GM03348 (cell line): ENCODE measurements around the gene EIF2S2.

ENCODE experiments used
- DNase-seq: peaks from one replicate; pipeline ENCODE4 v3.0.0; 2012; ENCODE audit warnings: low spot score

Gene EIF2S2

DNA sequence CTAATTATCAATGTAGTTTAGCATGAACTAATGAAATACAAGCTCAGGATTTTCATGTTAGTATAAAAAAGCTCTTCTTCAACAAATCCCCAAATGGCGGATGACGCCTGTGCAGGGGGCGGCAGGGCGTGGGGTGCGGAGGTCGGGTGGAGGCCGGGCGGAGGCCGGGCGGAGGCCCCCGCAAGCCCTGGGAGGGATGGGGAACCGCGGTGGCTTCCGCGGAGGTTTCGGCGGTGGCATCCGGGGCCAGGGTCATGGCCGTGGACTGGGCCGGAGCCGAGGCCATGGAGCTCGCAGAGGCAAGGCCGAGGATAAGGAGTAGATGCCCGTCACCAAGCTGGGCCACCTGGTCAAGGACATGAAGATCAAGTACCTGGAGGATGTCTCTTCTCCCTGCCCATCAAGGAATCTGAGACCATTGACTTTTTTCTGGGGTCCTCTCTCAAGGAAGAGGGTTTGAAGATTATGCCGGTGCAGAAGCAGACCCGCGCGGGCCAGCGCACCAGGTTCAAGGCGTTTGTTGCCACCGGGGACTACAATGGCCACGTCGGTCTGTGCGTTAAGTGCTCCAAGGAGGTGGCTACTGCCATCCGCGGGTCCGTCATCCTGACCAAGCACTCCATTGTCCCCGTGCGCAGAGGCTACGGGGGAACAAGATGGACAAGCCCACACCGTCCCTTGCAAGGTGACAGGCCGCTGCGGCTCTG lies 10.4 kb upstream of the EIF2S2 start:
- no peak for DNase-seq

DNA sequence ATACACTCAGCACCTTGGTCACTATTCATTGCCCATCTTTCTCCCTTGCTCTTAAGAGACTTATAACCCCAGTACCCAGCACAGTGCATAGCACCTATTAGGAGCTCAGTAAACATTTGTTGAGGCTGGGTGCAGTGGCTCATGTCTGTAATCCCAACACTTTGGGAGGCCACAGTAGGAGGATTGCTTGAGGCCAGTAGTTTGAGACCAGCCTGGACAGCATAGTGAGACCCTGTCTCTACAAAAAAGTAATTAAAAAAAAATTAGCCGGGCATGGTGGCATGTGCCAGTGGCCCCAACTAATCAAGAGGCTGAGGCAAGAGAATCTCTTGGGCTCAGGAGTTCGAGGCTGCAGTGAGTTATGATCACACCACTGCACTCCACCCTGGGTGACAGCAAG lies 8.2 kb upstream of the EIF2S2 start:
- no peak for DNase-seq

DNA sequence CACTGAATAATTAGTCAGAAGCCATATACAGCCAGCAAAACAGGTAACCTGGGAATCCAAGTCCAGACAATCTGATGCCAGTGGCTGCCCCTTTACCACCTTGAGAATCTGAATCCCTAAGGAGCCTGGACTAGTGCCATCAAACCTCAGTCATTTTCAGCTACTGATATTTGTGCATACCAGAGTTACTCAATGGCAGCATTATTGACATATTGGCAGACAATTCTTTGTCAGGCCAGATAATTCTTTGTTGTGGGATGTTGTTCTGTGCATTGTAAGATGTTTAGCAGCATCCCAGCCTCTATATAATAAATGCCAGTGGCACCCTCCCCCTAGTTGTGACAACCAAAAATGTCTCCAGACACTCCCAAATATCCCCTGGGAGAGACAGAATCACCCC lies 3.2 kb upstream of the EIF2S2 start:
- no peak for DNase-seq

DNA sequence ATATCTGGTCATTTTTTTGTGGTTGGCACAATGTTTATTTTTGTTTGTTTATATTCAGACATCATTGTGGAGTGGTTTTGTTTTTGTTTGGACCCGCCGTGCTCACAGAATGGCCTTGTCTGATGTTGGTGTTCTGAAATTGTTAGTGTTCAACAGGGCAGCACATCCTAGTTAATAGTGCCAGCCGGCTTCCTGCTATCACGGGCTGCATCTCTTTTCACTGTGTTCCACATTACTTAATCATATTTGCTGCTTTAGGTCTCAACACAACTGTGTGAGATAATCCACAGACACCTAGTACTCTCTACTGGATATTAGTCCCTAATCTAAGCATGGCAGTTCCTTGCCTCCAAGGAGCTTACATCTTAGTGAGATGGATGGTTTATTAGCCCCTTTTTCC lies 2.8 kb upstream of the EIF2S2 start:
- no peak for DNase-seq

DNA sequence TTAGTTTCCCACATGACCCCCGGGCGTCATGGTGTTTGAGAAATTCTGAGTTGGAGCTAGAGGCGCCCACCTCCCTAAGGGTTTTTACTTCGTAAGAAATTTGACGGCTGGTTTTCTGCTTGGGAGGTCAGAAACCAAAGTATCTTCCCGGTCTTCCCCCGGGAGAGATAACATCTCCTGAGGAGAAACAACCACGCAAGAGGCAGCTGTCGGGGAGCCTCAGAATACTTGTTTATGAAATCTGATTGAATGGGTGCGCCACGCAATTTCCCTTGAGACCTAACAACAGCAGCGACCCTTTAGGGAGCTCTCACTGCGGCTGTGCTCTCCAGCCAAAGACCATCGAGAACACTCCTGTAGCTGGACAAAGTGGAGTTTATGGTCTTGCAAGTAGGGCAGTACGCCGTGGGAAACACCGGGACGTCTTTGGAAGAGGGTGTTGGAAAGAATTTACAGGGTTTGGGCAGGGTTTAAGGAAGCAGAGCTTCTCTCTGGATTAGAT lies 608 bp upstream of the EIF2S2 start:
- DNase-seq, result peak; percentile 45

DNA sequence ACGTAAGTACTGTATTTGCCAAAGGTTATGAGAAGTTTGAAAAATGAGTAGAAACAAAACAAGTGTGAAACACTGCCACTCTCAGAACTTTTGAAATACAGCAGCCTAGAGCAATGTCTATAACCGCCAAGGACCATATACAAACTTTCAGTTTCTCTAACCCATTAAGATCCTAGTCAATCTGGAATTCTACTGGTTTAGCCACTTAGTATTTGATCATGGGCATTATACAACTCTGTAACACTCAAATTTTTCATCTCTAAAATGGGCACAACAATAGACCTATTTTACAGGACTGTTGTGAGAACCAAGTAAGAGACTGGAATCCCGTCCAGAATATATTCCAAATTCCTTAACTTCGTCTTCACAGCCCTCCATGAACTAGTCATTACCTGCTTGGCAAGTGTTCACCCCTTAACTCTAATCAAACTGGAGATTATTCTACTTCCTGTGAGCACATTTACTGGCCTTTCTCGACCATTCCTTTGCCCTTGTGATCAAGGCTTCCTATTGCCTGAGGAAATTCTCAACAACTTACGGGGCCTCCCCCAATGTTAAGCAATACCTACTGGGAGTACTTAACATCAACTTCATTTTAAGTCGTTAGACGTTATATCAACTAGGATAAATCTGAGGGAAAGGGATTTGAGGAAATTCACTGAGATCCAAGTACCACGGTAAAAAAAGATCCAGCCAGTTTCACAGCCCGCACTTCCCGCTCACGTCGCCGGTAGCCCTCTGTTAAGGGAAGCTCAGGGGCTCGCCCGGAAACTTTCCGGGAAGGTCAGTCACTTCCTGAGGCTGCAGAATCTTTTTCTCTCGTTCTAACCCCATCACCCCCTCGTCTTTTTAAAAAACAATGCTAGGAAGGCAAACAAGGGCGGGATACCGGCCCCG lies 1.1 kb downstream of the EIF2S2 start:
- DNase-seq, result peak; percentile 58

DNA sequence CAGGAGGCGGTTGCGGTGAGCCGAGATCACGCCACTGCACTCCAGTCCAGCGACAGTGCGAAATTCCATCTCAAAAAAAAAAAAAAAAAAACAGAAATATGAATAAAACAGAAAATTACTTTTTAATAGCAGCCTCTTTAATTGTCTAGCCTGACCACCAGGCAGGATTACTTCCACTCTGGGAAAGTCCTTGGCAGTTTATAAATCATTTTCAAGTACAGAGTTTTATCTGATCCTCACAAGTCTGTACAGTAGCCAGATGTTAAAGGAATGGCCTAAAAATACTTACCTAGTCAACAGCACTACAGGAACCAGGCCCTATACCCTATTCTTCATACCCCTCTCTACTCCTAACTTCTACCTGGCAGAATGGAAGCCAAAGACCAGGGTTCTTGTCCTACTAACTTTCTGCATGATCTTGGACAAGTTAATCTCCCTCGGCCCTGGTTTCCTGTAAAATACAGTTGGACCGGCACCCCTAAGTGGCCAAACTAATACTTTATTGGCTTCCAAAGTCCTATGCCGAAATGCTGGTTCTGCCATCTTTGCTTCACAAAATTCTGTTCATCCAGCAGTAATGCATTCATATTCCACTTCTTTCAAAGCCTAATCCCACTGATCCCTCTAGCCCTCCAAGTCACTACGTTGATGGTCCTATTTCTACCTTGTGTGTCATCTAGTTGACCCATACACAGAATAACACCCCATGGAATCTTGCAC lies 1.9 kb downstream of the EIF2S2 start:
- no peak for DNase-seq

DNA sequence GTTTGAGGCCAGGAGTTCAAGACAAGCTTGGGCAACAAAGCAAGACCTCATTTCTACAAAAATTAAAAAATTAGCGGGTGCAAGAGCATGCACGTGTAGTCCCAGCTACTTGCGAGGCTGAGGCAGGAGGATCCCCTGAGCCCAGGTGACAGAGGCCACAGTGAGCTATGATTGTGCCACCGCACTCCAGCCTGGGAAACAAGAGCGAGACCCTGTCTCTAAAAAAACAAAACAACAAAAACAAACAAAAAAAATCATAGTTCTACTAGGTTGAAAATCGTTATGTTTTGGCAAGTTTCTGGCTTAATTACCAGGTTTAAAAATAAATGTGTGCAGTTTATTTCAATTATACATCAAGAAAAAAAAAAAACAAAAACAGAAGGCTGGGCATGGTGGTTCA lies 2.6 kb downstream of the EIF2S2 start:
- DNase-seq, result no peak

DNA sequence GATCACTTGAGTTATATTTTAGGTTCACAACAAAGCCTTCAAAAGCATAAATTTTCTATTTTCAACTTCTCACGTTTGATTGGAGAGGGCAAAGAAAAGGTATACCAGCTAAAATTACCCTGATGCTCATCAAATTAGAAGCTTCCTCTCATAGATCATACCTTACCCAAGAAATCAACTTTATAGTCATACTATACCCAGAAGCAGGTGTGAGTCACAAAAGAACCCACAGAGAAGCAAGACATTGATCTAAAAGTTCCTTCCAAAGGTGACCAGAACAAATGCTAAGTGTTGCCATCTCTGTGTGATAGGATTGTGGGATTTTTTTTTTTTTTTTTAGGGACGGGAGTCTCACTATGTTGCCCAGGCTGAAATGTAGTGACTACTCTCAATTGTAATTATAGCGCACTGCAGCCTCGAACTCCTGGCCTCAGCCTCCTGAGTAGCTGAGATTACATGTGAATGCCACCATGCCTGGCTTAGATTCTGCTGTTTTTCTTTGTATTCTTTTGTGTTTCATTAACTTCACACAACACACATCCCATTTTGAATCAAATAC lies 3.3 kb downstream of the EIF2S2 start:
- no peak for DNase-seq

DNA sequence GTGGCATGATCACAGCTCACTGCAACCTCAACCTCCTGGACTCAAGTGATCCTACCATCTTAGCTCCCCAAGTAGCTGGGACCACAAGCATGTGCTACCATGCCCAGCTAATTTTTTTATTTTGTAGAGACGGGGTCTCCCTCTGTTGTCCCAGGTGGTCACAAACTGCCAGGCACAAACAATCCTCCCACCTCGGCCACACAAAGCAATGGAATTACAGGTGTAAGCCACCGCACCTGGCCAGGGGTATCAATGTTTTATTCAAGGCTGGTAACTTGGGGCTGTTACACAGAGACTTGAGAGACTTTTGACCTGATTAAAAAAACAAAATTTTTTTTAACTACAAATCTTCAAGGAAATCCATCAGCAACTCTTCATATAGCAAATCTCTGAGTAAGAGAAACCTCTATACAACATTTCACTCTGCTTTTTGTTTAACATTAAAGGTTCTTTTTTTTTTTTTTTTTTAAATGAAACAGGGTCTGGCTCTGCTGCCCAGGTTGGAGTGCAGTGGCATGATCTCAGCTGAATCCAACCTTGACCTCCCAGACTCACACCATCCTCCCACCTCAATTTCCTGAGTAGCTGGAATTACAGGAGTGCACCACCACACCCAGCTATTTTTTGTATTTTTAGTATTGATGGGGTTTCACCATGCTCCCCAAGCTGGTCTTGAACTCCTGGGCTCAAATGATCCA lies 5.9 kb downstream of the EIF2S2 start:
- no peak for DNase-seq

DNA sequence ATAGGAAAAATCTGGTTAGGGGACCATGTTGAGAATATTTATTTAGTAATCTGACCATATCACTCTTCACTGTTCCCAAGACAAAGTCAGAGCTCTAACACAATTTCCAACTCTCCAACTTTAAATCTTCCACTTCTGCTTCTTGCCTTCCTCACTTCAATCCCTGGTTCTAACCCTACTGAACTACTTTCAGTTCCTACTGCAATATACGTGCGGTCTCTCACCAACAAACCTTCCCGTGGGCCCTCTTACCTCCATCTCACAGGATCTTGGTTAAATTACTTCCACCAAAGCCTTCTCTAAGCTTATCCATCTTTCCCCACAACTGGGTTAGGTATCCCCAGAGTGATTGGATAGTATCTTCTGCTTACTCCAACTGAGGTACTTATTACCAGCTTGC lies 8.0 kb downstream of the EIF2S2 start:
- no peak for DNase-seq

DNA sequence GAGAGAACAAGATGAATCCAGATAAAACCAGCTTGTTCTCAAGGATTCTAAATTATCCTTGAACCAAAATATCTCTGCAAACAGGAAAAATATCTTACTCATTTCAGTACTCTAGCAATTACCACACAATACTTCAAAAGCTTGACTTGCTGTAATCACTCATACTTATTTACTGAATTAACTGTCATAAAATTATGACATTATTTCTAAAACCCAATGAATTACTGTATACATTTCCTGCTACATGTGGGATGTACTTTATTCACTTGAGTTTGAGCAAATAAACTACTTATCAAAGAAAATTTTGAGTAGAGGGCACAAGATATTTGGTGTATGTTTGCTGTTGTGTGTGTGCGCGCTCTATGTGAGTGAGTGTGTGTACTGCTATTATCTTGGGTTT lies 9.7 kb downstream of the EIF2S2 start:
- no peak for DNase-seq

DNA sequence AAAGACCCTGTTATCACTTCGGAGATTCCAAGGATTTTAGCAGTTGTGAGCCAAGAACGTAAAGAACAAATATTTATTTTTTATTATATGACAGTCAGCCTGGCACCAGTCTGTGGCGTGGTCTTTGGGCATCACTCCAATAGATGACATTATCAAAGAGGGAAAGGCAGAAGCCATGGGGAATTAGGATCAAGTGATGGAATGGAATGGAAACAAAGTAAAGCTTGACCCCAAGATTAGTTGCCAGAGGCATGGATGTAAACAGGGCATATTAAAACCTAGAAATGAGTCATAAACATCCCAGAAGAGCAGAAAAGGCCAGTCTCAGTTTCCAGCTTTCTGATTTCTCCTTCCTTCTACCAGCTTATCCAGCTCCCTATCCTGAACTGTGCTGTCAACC lies 11.5 kb downstream of the EIF2S2 start:
- no peak for DNase-seq

DNA sequence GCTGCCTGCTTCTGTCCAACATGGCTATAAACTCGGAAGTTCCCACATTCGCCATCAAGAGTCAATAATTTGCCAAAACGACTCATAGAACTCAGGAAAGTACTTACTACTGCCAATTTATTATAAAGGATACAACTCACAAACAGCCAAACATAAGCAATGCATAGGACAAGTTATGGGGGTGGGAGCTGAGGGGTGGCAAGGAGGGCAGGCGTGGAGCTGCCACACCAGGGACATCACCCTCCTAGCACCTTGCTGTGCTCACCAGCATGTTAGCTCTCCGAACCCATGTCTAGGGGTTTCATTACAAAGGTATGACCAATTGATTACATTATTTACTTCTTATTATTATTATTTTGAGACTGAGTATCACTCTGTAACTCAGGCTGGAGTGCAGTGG lies 12.4 kb downstream of the EIF2S2 start:
- DNase-seq, result no peak

DNA sequence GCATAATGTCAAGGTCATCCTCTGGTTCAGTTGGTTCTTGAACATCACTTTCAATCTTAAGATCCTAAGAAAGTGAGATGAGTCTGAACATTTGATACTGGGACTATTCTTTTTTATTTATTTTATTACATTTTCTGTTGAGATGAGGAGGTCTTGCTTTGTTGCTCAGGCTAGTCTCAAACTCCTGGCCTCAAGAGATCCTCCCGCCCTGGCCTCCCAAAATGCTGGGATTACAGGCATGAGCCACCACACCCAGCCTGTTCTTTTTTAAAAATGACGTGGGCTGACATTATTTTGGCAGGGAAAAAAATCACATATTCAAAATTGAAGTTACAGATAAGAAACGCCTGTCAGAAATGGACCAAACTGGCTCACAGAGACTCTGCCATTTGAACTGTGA lies 13.5 kb downstream of the EIF2S2 start:
- DNase-seq, result no peak

DNA sequence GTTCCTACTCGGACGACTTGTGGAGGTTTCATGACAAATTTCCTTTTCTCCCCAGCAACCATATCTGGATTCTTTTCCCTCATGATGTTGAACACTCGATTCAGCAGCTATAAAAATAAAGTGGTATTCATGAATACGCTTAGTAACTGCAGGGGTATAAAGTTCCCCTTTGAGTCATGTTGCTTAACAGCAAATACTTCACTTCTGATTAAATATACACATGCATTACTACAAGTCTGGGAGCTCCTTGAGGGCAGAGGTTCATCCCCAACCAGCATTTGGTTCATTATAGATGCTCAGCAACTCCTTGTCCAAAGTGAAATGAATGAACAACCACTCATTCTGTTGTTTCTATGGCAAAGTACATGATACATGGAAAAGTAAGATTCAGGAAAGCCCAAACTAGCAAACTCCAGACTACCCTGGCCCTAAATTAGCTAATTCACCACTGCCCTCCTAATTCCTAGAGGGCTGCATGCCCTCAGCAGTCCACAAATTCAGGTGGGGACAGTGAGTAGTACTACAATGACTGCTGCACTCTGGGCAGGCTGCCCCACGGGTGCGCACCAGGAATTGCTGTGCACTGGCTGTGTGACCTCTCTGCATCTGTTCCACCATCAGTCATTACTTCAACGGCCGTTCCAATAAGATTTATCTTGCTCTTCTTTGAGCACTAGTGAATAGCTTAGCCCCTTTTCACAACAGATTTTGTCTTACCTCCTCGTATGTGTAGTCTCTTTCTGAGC lies 15.2 kb downstream of the EIF2S2 start:
- no peak for DNase-seq

DNA sequence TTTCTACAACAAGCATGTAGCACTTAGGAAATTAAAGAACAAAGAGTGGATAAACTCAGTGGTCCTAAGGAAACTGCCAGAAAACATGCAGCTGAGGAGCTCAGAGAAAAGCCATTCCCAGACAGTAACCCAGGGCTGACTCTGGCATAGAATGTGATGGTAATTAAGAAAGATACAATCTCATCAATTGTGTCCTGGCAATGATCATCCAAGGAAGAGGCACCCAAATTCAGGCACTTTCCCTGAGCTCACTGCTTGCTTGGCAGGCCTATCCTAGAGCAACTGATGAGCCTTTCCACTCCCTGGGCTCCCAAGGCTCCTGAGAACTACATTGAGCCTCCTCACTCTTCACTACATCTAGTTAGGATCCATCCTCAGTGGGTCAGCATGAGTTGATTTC lies 16.2 kb downstream of the EIF2S2 start:
- no peak for DNase-seq

DNA sequence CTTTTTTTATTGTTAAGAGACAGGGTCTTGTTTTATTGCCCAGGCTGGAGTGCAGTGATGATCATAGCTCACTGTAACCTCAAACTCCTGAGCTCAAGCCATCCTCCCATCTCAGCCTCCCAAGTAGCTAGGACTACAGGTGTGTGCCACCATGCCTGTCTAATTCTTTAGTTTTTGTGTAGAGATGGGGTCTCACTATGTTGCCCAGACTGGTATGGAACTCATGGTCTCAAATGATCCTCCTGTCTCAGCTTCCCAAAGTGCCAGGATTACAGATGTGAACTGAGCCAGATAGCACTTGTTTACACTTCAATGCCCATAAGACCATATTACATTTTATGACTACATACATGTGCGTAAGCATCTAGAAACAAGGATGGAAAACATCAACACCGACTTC lies 18.1 kb downstream of the EIF2S2 start:
- no peak for DNase-seq

DNA sequence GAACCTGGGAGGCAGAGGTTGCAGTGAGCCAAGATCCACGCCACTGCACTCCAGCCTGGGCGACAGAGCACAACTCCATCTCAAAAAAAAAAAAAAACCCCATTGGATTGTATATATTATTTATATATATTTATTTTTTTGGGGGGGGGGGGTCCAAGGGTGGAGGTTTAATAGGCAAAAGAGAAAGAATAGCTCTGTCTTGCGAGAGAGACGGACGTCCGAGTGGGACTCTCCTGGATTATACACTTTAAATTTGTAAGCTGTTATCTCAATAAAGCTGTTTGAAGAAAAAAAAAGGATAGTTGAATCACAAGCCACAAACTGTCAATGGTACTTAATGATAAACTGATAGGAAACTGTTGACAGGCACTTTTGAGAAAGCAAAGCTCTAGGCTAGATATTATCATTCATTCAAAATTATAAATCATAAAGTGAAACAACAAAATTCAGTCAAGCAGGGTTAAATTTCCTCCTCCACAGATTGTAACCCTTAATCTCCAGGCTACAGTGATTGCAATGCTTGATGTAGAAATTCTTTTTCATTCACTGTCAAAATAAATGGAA lies 20.3 kb downstream of the EIF2S2 start:
- no peak for DNase-seq

DNA sequence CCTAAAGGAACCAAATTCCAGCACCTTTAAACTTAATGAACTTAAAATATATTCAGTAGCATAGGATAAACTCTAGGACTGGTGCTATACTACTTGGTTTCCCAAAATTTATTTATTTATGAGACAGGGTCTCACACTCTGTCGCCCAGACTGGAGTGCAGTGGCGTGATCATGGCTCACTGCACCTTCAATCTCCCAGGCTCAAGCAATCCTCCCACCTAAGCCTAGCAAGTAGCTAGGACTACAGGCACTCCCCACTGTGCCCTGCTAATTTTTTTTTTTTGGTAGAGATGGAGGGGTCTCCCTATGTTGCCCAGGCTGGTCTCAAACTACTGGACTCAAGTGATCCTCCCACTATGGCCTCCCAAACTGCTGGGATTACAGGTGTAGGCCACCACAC lies 21.4 kb downstream of the EIF2S2 start:
- no peak for DNase-seq
